GM12878 (cell line): Measurements from ENCODE around the gene HIVEP3. TPM values are rescaled to one million over a fixed set of nuclear protein-coding genes. Genes with fewer than 3 reads are reported as not detected.

Experiments
- ATAC-seq: fragments of 200-7000 bp; cut with Tn5 transposase; 3 replicates; pipeline ENCODE4 v1.9.1; 2020; ENCODE audit warnings: mild to moderate bottlenecking, moderate library complexity
- BruUV-seq: library from RNA; stranded (reverse); fragments of 400-500 nt; replicated peaks from 2 replicates; lab custom pipeline; 2021; lab: Mats Ljungman, UMichigan
- CTCF ChIA-PET: fragments of 300-600 bp; sonication (Branson Sonifier 250); formaldehyde crosslinking; extraction: SDS; loops from one replicate; lab custom pipeline; 2021; ENCODE audit warnings: inconsistent platforms; lab: Yijun Ruan, JAX
- POLR2A ChIA-PET: fragments of 350-600 bp; formaldehyde crosslinking; extraction: SDS; loops from one replicate; lab custom pipeline; 2021; ENCODE audit warnings: inconsistent platforms; lab: Charles Lee
- RAD21 ChIA-PET: fragments of 300-600 bp; sonication (Branson Sonifier 250); formaldehyde crosslinking; loops from one replicate; lab custom pipeline; 2023; ENCODE audit warnings: antibody characterized with exemption; ENCODE audit not compliant: unreplicated experiment; lab: Charles Lee
- SMC1A ChIA-PET: fragments of 300-600 bp; sonication (Branson Sonifier 250); formaldehyde crosslinking; loops from one replicate; lab custom pipeline; 2023; ENCODE audit not compliant: unreplicated experiment, uncharacterized antibody; lab: Charles Lee
- DNase-seq: peaks from one replicate; pipeline ENCODE4 v3.0.0-alpha.2; 2011; ENCODE audit warnings: low read depth, low spot score
- FAIRE-seq: peaks from 3 replicates; lab custom pipeline; 2011; peaks lifted over from hg19 to GRCh38; lab: Jason Lieb, UNC
- H2AFZ ChIP-seq: 2 replicates; pipeline ENCODE4 v1.6.0; 2011; ENCODE audit warnings: low read depth, low read length, control low read depth; ENCODE audit not compliant: control insufficient read depth
- H3K27ac ChIP-seq: 2 replicates; pipeline ENCODE4 v1.5.1; 2011; ENCODE audit warnings: control low read depth; ENCODE audit not compliant: control insufficient read depth, insufficient read depth
- H3K27me3 ChIP-seq, 2 experiments: replicated peaks in 1 of 2; 2 replicates each; pipeline versions ENCODE4 v1.6.0 to v1.6.1; 2011; ENCODE audit warnings: low read length in 1 of 2; ENCODE audit not compliant: control insufficient read depth in 2 of 2, insufficient read depth in 2 of 2
- H3K36me3 ChIP-seq, 2 experiments: 2 replicates each; pipeline ENCODE4 v1.5.1; 2011; ENCODE audit warnings: low read length in 1 of 2; ENCODE audit not compliant: control insufficient read depth in 2 of 2, insufficient read depth in 2 of 2
- H3K4me1 ChIP-seq: 2 replicates; pipeline ENCODE4 v1.6.1; 2011; ENCODE audit warnings: mild to moderate bottlenecking, low read length, moderate library complexity, mixed read lengths; ENCODE audit not compliant: control insufficient read depth, insufficient read depth
- H3K4me2 ChIP-seq: 2 replicates; pipeline ENCODE4 v1.6.0; 2011; ENCODE audit warnings: control low read depth; ENCODE audit not compliant: control insufficient read depth, insufficient read depth
- H3K4me3 ChIP-seq: fragments of 200-600 bp; sonication (generic); 2 replicates; pipeline ENCODE4 v1.5.1; 2016
- H3K79me2 ChIP-seq: 2 replicates; pipeline ENCODE4 v1.6.0; 2011; ENCODE audit warnings: low read length; ENCODE audit not compliant: control insufficient read depth, insufficient read depth
- H3K9ac ChIP-seq: 2 replicates; pipeline ENCODE4 v1.8.0; 2011; ENCODE audit warnings: low read length, control low read depth, mixed read lengths; ENCODE audit not compliant: control insufficient read depth, insufficient read depth
- H3K9me3 ChIP-seq: replicated peaks from 3 replicates; pipeline ENCODE4 v1.5.1; 2011; ENCODE audit warnings: mild to moderate bottlenecking, low read length; ENCODE audit not compliant: control insufficient read depth, insufficient read depth
- H4K20me1 ChIP-seq: 2 replicates; pipeline ENCODE4 v1.6.0; 2011; ENCODE audit not compliant: control insufficient read depth, insufficient read depth
- ATF7 ChIP-seq: fragments of 450-650 bp; IDR thresholded peaks from 2 replicates; pipeline ENCODE4 v1.6.1; 2016; ENCODE audit warnings: low read depth, mild to moderate bottlenecking
- BCL11A ChIP-seq: IDR thresholded peaks from 2 replicates; pipeline ENCODE4 v1.6.1; 2011; ENCODE audit warnings: low read depth, low read length
- ETV6 ChIP-seq, 2 experiments: fragments of 450-650 bp in 1 of 2; IDR thresholded peaks in 1 of 2; conservative IDR thresholded peaks in 1 of 2; 2 replicates each; pipeline ENCODE4 v1.6.1; 2014; ENCODE audit warnings: antibody characterized with exemption in 1 of 2, borderline replicate concordance in 1 of 2, low read depth in 1 of 2, mild to moderate bottlenecking in 1 of 2, moderate library complexity in 1 of 2
- EZH2 ChIP-seq: IDR thresholded peaks from 2 replicates; pipeline ENCODE4 v1.6.1; 2012; ENCODE audit warnings: low read depth, mild to moderate bottlenecking, control low read depth, inconsistent platforms, low read length, borderline replicate concordance; ENCODE audit not compliant: control insufficient read depth
- GATAD2B ChIP-seq: fragments of 450-650 bp; conservative IDR thresholded peaks from 2 replicates; pipeline ENCODE4 v1.6.1; 2017; ENCODE audit warnings: low read depth, mild to moderate bottlenecking, moderate library complexity
- IKZF1 ChIP-seq: fragments of 450-650 bp; conservative IDR thresholded peaks from 2 replicates; pipeline ENCODE4 v1.6.1; 2017; ENCODE audit warnings: antibody characterized with exemption, mild to moderate bottlenecking
- IRF4 ChIP-seq: IDR thresholded peaks from 2 replicates; pipeline ENCODE4 v1.6.1; 2011; ENCODE audit warnings: low read depth, low read length
- MTA3 ChIP-seq: IDR thresholded peaks from 2 replicates; pipeline ENCODE4 v1.6.1; 2012; ENCODE audit warnings: low read length, inconsistent platforms, borderline replicate concordance
- MXI1 ChIP-seq: fragments of 150-350 bp; IDR thresholded peaks from 2 replicates; pipeline ENCODE4 v1.6.1; 2011; ENCODE audit warnings: low read depth, mild to moderate bottlenecking, inconsistent platforms, low read length, improper control_type of control experiment
- SMARCA5 ChIP-seq: fragments of 450-650 bp; IDR thresholded peaks from 2 replicates; pipeline ENCODE4 v1.6.1; 2017; ENCODE audit warnings: mild to moderate bottlenecking
- SPI1 ChIP-seq: IDR thresholded peaks from 2 replicates; pipeline ENCODE4 v1.6.1; 2011; ENCODE audit warnings: low read depth, mild to moderate bottlenecking, low read length, moderate library complexity, borderline replicate concordance; ENCODE audit not compliant: insufficient read depth
- SREBF2 ChIP-seq: IDR thresholded peaks from 2 replicates; pipeline ENCODE4 v1.6.1; 2012; ENCODE audit warnings: mild to moderate bottlenecking, low read length
- STAT1 ChIP-seq: fragments of 450-650 bp; conservative IDR thresholded peaks from 2 replicates; pipeline ENCODE4 v1.6.1; 2014; ENCODE audit warnings: antibody characterized with exemption, mild to moderate bottlenecking
- SUPT20H ChIP-seq: IDR thresholded peaks from 2 replicates; pipeline ENCODE4 v1.6.1; 2011; ENCODE audit warnings: low read depth, mild to moderate bottlenecking, low read length, moderate library complexity, borderline replicate concordance; ENCODE audit not compliant: control insufficient read depth
- TBL1XR1 ChIP-seq: IDR thresholded peaks from 2 replicates; pipeline ENCODE4 v1.6.1; 2012; ENCODE audit warnings: low read depth, low read length, improper control_type of control experiment
- TCF12 ChIP-seq: IDR thresholded peaks from 2 replicates; pipeline ENCODE4 v1.6.1; 2011; ENCODE audit warnings: low read depth, mild to moderate bottlenecking, low read length
- ZNF274 ChIP-seq: IDR thresholded peaks from one replicate; pipeline ENCODE4 v1.8.0; 2011; ENCODE audit not compliant: insufficient read length, insufficient read depth
- WGBS: methylation state at CpG from one replicate; pipeline ENCODE4 v1.1.6; 2016; ENCODE audit warnings: low lambda C conversion rate; ENCODE audit not compliant: insufficient replicate concordance, insufficient coverage; ENCODE audit errors: missing lambda C conversion rate; 5-methylcytosine and 5-hydroxymethylcytosine counted together
- in situ Hi-C: fragments of 300-500 bp; cut with MboI; formaldehyde crosslinking; loops from 9 replicates; pipeline ENCODE4 v1.14.3; 2018; ENCODE audit warnings: mixed read lengths
- intact Hi-C: fragments of 100-400 bp; cut with micrococcal nuclease; formaldehyde crosslinking; loops from one replicate; pipeline ENCODE4 v1.14.2; 2022; ENCODE audit not compliant: unreplicated experiment
- polyA plus RNA-seq, 11 experiments: library from polyadenylated mRNA; depleted of rRNA in 4 of 11; unstranded in 6 of 11; stranded (reverse) in 5 of 11; fragments of >200 nt; fragmentation: Nextera tagmentation in 4 of 11; fragmentation: Illumina TruSeq in 1 of 11; extraction: Ambion mirVana in 4 of 11; extraction: Trizol in 1 of 11; gene quantifications; 1 replicate in 1 of 11; 2 replicates in 10 of 11; pipeline versions ENCODE4 v1.2.1 to v1.2.3, GENCODE V29; 2011 to 2016; ENCODE audit warnings: inconsistent platforms in 2 of 11, missing spikeins in 2 of 11, low read depth in 1 of 11
- total RNA-seq, 4 experiments: library from RNA; depleted of rRNA in 3 of 4; stranded (reverse); fragments of >200 nt in 3 of 4; fragmentation: Illumina TruSeq in 1 of 4; extraction: Trizol in 1 of 4; gene quantifications; 2 replicates each; pipeline versions ENCODE4 v1.2.1 to v1.2.3, GENCODE V29; 2013 to 2021
- TF ChIP-seq, protein P1 (sequence below): fragments of 450-650 bp; IDR thresholded peaks from 2 replicates; pipeline ENCODE4 v1.6.1; 2014; ENCODE audit warnings: mild to moderate bottlenecking

The HIVEP3 gene
- total and polyA plus RNA-seq, 10 of the 15 experiments (the other 5 are each of a cell fraction or from before 2014, with no cell fraction given), result 1.8 to 13.6 (median 3.8) TPM

DNA sequence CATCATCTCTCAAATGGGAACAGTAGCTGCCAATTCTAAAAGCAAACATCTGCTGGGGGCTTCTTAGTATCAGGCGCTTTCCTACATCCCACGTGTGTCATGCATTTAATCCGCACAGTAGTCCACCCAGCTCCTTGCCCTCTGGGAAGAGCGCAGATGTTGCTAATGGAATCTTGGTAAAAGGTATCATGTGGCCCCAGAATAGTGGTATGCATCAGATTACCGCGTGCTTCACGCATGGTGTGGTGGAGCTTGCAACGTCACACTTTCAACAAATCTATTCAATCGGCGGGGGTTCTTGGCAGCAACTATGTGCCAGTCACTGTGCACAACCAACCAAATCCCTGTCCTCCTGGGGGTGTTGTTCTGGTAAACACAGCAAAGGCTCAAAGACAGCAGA lies 141.0 kb downstream of the HIVEP3 start:
- ChIA-PET CTCF (interaction anchor here (0.7 to 1.6 kb wide), 6 partner anchors 9 to 203 kb away, joined by 3 to 8 read pairs (median 4); no protein-coding TSS in a partner anchor), POLR2A (no interaction called here), SMC1A (interaction anchor here (0.7 to 1.7 kb wide), 5 partner anchors 9 to 204 kb away, joined by 3 to 4 read pairs (median 3); no protein-coding TSS in a partner anchor), RAD21 (no interaction called here)
- Histone ChIP-seq H3K79me2 (no peaks in the 10 kb centered on the region), H3K9ac (no peak overlapping the region), H3K36me3 (no peaks in the 10 kb centered on the region; a peak in 1 of 4 replicates), H3K27ac (no peak overlapping the region), H2AFZ (no peak overlapping the region), H3K4me2 (no peak overlapping the region), H3K4me1 (no peaks in the 10 kb centered on the region), H3K27me3 (no peaks in the 10 kb centered on the region), H3K4me3 (no peak overlapping the region), H4K20me1 (no peaks in the 10 kb centered on the region), H3K9me3 (no peaks in the 10 kb centered on the region)
- TF ChIP-seq BCL11A (no peak), SMARCA5 (no peak), MXI1 (no peak), ZNF274 (no peak)
- ATAC-seq, result no peak
- BruUV-seq, result no TSS peak
- FAIRE-seq, result no peak
- WGBS, result 89% methylated on average over 10 of the region's 10 CpGs
- no peak for DNase-seq
- intact Hi-C loops, result no loop called here
- in situ Hi-C loops, result no loop called here

DNA sequence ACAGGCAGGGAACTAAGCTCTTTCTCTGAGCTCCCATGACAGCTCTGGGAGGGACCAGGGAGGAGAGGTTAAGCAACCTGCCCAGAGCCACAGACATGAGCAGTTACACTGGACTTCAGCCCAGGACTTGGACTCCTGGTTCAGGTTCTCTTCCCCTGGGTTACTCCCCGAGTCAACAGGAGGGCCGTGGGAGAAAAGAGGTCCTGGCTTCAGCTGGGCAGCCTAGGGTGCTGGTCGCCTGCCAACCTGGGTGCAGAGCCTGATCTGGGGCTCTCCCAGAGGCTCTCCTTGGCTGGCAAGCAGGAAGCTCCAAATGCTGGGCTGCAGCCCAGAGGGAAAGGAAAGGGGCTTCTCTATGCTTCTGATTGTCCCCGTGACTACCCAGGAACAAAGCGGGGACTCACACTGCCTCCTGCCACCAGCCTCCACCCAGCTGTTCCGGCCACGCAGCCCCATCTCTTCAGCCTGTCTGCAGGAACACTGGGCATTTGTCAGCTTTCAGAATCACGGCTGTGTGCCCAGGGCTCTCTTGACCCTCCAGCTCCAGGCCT lies 141.8 kb downstream of the HIVEP3 start:
- BruUV-seq, result no TSS peak
- Histone ChIP-seq H4K20me1 (no peaks in the 10 kb centered on the region), H3K27ac (no peak overlapping the region), H3K36me3 (no peaks in the 10 kb centered on the region; a peak in 1 of 4 replicates), H3K4me1 (no peaks in the 10 kb centered on the region), H3K9ac (no peak overlapping the region), H3K79me2 (no peaks in the 10 kb centered on the region), H3K4me2 (no peak overlapping the region), H3K9me3 (no peaks in the 10 kb centered on the region), H3K4me3 (no peak overlapping the region), H3K27me3 (no peaks in the 10 kb centered on the region), H2AFZ (no peak overlapping the region)
- in situ Hi-C loops (no loop called here), intact Hi-C loops (no loop called here)
- FAIRE-seq (no peak), DNase-seq (no peak), ATAC-seq (no peak)
- WGBS, result 48% methylated on average over 8 of the region's 8 CpGs
- POLR2A ChIA-PET, result no interaction called here
- CTCF ChIA-PET, result interaction anchor here (0.7 to 1.6 kb wide), 7 partner anchors 8 to 203 kb away, joined by 3 to 8 read pairs (median 4); no protein-coding TSS in a partner anchor
- SMC1A ChIA-PET, result interaction anchor here (0.7 to 1.7 kb wide), 4 partner anchors 9 to 345 kb away, joined by 3 to 7 read pairs (median 3); no protein-coding TSS in a partner anchor
- RAD21 ChIA-PET, result interaction anchor here (2.0 kb wide), 1 partner anchor 22 kb away, joined by 5 read pairs; no protein-coding TSS in a partner anchor
- TF ChIP-seq TCF12 (no peak), SREBF2 (no peak), STAT1 (no peak), ETV6 (conservative IDR thresholded peaks at IDR 0.05 in 1 of 2, IDR thresholded peaks at IDR 0.05 in 1 of 2; ENCODE audit: borderline replicate concordance in 1 of 2, low read depth in 1 of 2) (no peak), MTA3 (no peak), IRF4 (no peak), TBL1XR1 (no peak), EZH2 (no peak), GATAD2B (no peak), MXI1 (no peak), SUPT20H (no peak), IKZF1 (no peak), ATF7 (no peak), SPI1 (no peak)
- TF ChIP-seq, protein P1, sequence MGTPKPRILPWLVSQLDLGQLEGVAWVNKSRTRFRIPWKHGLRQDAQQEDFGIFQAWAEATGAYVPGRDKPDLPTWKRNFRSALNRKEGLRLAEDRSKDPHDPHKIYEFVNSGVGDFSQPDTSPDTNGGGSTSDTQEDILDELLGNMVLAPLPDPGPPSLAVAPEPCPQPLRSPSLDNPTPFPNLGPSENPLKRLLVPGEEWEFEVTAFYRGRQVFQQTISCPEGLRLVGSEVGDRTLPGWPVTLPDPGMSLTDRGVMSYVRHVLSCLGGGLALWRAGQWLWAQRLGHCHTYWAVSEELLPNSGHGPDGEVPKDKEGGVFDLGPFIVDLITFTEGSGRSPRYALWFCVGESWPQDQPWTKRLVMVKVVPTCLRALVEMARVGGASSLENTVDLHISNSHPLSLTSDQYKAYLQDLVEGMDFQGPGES, result no peak
